SU-DHL-6 (cell line): ENCODE results near the gene RAB3IP.

ENCODE experiments used
- H2AFZ ChIP-seq: fragments of 200-600 bp; sonication (generic); 2 replicates; pipeline ENCODE4 v1.6.1; 2014; ENCODE audit warnings: low read depth, mild to moderate bottlenecking, moderate library complexity, mixed read lengths, antibody characterized with exemption, low read length; ENCODE audit not compliant: severe bottlenecking
- H3F3A ChIP-seq: fragments of 200-600 bp; shearing (Covaris generic); 2 replicates; pipeline ENCODE4 v1.6.0; 2016; ENCODE audit warnings: antibody characterized with exemption, mild to moderate bottlenecking; ENCODE audit not compliant: insufficient read depth
- H3K27ac ChIP-seq: fragments of 200-600 bp; sonication (generic); 2 replicates; pipeline ENCODE4 v1.5.1; 2016; ENCODE audit warnings: low read depth, mild to moderate bottlenecking, low read length, moderate library complexity, mixed read lengths
- H3K27me3 ChIP-seq: fragments of 200-600 bp; sonication (generic), shearing (Covaris generic); 2 replicates; pipeline ENCODE4 v1.6.0; 2014; ENCODE audit warnings: mild to moderate bottlenecking, low read length
- H3K36me3 ChIP-seq: fragments of 200-600 bp; sonication (generic); 2 replicates; pipeline ENCODE4 v1.6.1; 2014; ENCODE audit warnings: mild to moderate bottlenecking, low read length, mixed read lengths
- H3K4me2 ChIP-seq: fragments of 300-600, 200-600 bp; shearing (Covaris generic), sonication (generic); 2 replicates; pipeline ENCODE4 v1.6.0; 2014; ENCODE audit warnings: low read length, low read depth, mild to moderate bottlenecking; ENCODE audit not compliant: poor library complexity, severe bottlenecking
- H3K4me3 ChIP-seq: fragments of 200-600 bp; sonication (generic); 2 replicates; pipeline ENCODE4 v1.5.1; 2014; ENCODE audit warnings: antibody characterized with exemption, low read length, mild to moderate bottlenecking, mixed read lengths; ENCODE audit not compliant: insufficient read depth, poor library complexity, severe bottlenecking
- H3K79me2 ChIP-seq: fragments of 200-600 bp; sonication (generic); 2 replicates; pipeline ENCODE4 v1.6.1; 2014; ENCODE audit warnings: mild to moderate bottlenecking, low read length, moderate library complexity; ENCODE audit not compliant: insufficient read depth
- H3K9ac ChIP-seq: fragments of 200-600 bp; sonication (generic); 2 replicates; pipeline ENCODE4 v1.7.0; 2014; ENCODE audit warnings: mild to moderate bottlenecking, low read length
- H3K9me2 ChIP-seq: fragments of 200-600 bp; sonication (generic); replicated peaks from 2 replicates; pipeline ENCODE4 v1.6.1; 2014; ENCODE audit warnings: low read length; ENCODE audit not compliant: insufficient read depth
- H3K9me3 ChIP-seq: fragments of 200-600 bp; sonication (generic); 2 replicates; pipeline ENCODE4 v1.6.1; 2014; ENCODE audit warnings: low read length, mixed read lengths; ENCODE audit not compliant: insufficient read depth
- H4K20me1 ChIP-seq: fragments of 200-600 bp; sonication (generic); 2 replicates; pipeline ENCODE4 v1.6.1; 2014; ENCODE audit warnings: low read depth, mild to moderate bottlenecking, antibody characterized with exemption, low read length, moderate library complexity, mixed read lengths
- EZH2phosphoT487 ChIP-seq: fragments of 200-600 bp; sonication (generic), shearing (Covaris generic); conservative IDR thresholded peaks from 2 replicates; pipeline ENCODE4 v1.6.1; 2018; ENCODE audit warnings: mild to moderate bottlenecking, antibody characterized with exemption, low read length, moderate library complexity, mixed read lengths
- TF ChIP-seq, protein P1 (sequence below): fragments of 200-600 bp; sonication (generic); IDR thresholded peaks from one replicate; pipeline ENCODE4 v1.5.1; 2017; ENCODE audit warnings: antibody characterized with exemption, mild to moderate bottlenecking, low read length, moderate library complexity; ENCODE audit not compliant: insufficient read depth, poor library complexity, severe bottlenecking

The RAB3IP gene

GRCh38 chr12:69698054-69698453 lies 40.6 kb upstream of the RAB3IP start:
- no peaks in the 10 kb centered on the region for H3K9me2 ChIP-seq
- H2AFZ ChIP-seq: no peak overlapping the region
- no peaks in the 10 kb centered on the region for H4K20me1 ChIP-seq
- TF ChIP-seq, protein P1, sequence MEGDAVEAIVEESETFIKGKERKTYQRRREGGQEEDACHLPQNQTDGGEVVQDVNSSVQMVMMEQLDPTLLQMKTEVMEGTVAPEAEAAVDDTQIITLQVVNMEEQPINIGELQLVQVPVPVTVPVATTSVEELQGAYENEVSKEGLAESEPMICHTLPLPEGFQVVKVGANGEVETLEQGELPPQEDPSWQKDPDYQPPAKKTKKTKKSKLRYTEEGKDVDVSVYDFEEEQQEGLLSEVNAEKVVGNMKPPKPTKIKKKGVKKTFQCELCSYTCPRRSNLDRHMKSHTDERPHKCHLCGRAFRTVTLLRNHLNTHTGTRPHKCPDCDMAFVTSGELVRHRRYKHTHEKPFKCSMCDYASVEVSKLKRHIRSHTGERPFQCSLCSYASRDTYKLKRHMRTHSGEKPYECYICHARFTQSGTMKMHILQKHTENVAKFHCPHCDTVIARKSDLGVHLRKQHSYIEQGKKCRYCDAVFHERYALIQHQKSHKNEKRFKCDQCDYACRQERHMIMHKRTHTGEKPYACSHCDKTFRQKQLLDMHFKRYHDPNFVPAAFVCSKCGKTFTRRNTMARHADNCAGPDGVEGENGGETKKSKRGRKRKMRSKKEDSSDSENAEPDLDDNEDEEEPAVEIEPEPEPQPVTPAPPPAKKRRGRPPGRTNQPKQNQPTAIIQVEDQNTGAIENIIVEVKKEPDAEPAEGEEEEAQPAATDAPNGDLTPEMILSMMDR: no peak
- TF ChIP-seq EZH2phosphoT487: no peak
- no peaks in the 10 kb centered on the region for H3F3A ChIP-seq
- no peak overlapping the region for H3K9ac ChIP-seq
- no peaks in the 10 kb centered on the region for H3K9me3 ChIP-seq
- H3K27me3 ChIP-seq: no peaks in the 10 kb centered on the region
- no peaks in the 10 kb centered on the region for H3K79me2 ChIP-seq
- no peak overlapping the region for H3K4me2 ChIP-seq
- no peak overlapping the region for H3K4me3 ChIP-seq
- H3K27ac ChIP-seq: no peak overlapping the region
- H3K36me3 ChIP-seq: no peaks in the 10 kb centered on the region

DNA sequence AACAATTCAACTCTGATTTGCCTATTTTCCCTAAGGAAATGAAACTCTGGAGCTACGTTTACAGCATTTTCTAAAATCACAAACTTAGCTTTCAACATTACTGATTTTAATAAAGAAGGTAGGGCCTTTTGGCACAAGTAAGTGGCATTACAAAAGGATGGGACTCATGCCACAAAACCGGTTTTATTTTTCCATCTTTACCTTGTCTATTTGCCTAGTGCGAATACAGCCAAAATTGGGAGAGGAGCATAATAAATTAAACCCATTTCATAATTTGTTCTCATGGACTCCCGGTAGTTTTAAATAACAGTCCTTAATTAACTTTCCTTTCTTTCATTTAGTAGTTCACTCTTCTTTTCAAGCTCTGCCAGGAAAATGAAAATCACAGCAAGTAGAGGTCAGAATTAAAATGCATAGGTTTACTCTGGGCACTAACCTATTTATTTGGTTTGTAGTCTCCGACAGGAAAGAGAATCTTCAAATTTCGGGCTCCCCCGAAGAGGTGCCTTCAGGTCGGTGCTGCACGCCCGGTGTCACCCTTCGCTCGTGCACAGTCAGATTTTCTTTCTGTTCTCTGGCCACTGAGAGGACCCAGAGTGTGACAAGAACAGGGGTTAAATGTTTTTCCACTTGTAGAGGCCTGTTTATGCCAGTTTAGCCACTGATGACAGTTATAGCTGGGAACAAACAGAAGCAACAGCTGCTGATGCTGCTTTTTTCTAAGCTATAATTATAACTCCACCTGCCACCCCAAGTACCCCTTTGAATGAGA lies 39.7 kb upstream of the RAB3IP start, which contains the start of gene BEST3:
TSS of gene BEST3 (minus strand) at position 535 of the 772 bp plus-strand sequence. CDS start 1,505 bp downstream, outside the sequence.
- H3K79me2 ChIP-seq: no peaks in the 10 kb centered on the region
- TF ChIP-seq EZH2phosphoT487: no peak
- TF ChIP-seq, protein P1: no peak
- no peak within 1 kb of the TSS for H3K4me3 ChIP-seq
- H3K9me3 ChIP-seq: no peaks in the 10 kb centered on the region
- no peaks in the 10 kb centered on the region for H3F3A ChIP-seq
- no peak within 1 kb of the TSS for H3K27ac ChIP-seq
- H3K36me3 ChIP-seq: no peaks in the 10 kb centered on the region
- no peaks in the 10 kb centered on the region for H3K27me3 ChIP-seq
- H3K4me2 ChIP-seq: no peak within 1 kb of the TSS
- H2AFZ ChIP-seq: no peak within 1 kb of the TSS
- no peaks in the 10 kb centered on the region for H3K9me2 ChIP-seq
- no peak within 1 kb of the TSS for H3K9ac ChIP-seq
- no peaks in the 10 kb centered on the region for H4K20me1 ChIP-seq

DNA sequence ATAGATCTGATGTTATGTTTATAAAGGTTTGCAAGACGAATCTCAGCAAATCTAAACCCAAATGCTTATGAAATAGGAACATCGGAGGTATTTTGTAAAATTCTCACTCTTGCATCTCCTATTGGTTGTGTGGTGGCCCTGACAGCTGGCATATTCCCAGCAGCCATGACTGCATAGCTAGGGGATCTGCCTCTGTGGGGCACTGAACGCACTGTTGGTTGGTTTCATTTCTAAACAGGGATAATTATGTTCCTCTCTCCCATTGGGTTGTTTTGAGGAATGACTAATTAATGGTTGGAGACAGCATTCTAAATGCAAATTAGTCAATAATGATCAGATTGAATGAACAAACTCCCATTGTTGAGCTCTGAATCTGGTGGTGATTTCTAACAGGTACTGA lies 36.8 kb upstream of the RAB3IP start:
- H3F3A ChIP-seq: no peaks in the 10 kb centered on the region
- H4K20me1 ChIP-seq: no peaks in the 10 kb centered on the region
- no peak overlapping the region for H3K27ac ChIP-seq
- no peaks in the 10 kb centered on the region for H3K79me2 ChIP-seq
- H3K9me3 ChIP-seq: no peaks in the 10 kb centered on the region
- no peak for TF ChIP-seq EZH2phosphoT487
- TF ChIP-seq, protein P1: no peak
- no peak overlapping the region for H3K4me3 ChIP-seq
- no peak overlapping the region for H2AFZ ChIP-seq
- H3K27me3 ChIP-seq: no peaks in the 10 kb centered on the region
- no peaks in the 10 kb centered on the region for H3K9me2 ChIP-seq
- no peak overlapping the region for H3K9ac ChIP-seq
- no peaks in the 10 kb centered on the region for H3K36me3 ChIP-seq
- H3K4me2 ChIP-seq: no peak overlapping the region
